Omental fat pad (tissue), 4 donors: ENCODE data around the gene SLC22A5. TPM values are rescaled to one million over a fixed set of nuclear protein-coding genes. Genes with fewer than 3 reads are reported as not detected.
A peak's percentile ranks its signal among the peaks of the same experiment; 100 is the strongest.
"Not testable (repeated sequence)": the region's sequence is repeated elsewhere in the genome, so short reads cannot be mapped to it uniquely, and the experiment has no call there.

Source experiments
- ATAC-seq: fragments of 150-250 bp; one replicate; pipeline ENCODE4 v1.9.1; 2016; ENCODE audit warnings: mild to moderate bottlenecking, moderate library complexity; ENCODE audit not compliant: low FRiP score
- DNase-seq: peaks from one replicate; pipeline ENCODE4 v3.0.0-alpha.2; 2019; ENCODE audit warnings: low spot score
- total RNA-seq, 4 donors: library from RNA; depleted of rRNA; stranded (reverse); fragments of >200 nt; gene quantifications; one replicate each; pipeline ENCODE4 v1.1.0, GENCODE V29; 2016
- TF ChIP-seq, protein P1 (sequence below), 3 donors: fragments of 450-650 bp; IDR thresholded peaks; one replicate each; pipeline ENCODE4 v1.5.1; 2016 to 2017; ENCODE audit warnings: antibody characterized with exemption in 3 of 3, mild to moderate bottlenecking in 3 of 3, moderate library complexity in 2 of 3

Gene SLC22A5
- total RNA-seq, 4 donors from 2014 or later: 7.6 to 38.7 (median 28.6) TPM

DNA sequence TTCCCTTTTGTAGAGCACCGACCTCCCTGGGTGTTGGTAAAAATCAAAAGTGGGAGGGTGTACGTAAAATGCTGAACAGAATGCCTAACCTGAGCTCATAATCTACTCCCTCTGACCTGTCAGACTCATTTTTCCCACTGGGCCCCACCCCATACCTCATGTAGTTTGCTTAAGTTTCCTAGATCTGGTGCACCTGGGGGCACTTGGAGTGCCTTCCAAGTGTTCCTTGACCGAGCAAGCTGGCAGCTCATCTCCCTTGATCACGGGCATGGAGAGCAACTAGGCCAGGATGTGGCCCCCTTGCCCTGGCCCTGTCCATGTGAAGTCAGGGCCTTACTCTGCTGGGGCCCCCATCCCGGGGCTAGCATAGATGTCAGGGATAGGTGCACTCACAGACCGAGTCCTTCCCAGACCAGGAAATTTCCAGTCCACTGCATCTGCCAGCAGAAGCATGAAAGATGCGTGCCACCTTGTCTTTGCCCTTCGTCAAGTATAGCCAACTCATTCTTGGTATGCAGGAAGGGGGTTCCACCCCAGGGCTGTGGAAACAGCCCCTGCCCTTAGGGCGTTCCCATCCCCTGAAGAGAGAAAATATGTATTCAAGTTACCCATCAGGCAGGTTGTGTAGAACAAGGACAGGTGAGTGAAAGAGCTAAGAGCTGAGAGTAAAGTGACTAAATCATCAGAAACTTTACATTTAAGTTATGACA, 41.9 kb downstream of the SLC22A5 start:
- ATAC-seq (peak; percentile 39), DNase-seq (no peak)
- TF ChIP-seq, protein P1, sequence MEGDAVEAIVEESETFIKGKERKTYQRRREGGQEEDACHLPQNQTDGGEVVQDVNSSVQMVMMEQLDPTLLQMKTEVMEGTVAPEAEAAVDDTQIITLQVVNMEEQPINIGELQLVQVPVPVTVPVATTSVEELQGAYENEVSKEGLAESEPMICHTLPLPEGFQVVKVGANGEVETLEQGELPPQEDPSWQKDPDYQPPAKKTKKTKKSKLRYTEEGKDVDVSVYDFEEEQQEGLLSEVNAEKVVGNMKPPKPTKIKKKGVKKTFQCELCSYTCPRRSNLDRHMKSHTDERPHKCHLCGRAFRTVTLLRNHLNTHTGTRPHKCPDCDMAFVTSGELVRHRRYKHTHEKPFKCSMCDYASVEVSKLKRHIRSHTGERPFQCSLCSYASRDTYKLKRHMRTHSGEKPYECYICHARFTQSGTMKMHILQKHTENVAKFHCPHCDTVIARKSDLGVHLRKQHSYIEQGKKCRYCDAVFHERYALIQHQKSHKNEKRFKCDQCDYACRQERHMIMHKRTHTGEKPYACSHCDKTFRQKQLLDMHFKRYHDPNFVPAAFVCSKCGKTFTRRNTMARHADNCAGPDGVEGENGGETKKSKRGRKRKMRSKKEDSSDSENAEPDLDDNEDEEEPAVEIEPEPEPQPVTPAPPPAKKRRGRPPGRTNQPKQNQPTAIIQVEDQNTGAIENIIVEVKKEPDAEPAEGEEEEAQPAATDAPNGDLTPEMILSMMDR (IDR thresholded peaks at IDR 0.05): no peak

DNA sequence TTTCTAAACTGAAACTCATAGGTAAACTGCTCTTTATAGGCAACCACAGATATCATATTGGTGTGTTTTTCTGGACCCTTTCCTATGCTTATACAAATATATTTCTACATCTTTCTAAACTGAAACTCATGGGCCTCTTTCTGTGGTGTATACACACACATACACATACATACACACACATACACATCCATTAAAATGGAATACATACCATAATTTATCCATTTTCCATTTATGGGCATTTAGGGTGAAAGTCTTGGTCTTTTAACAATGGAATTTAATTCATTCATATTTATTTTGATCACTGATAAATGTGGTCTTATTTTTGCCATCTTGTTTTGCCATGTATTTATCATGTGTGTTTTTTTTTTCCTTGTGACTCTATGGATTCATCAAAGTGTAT, 44.1 kb downstream of the SLC22A5 start:
- TF ChIP-seq, protein P1 (IDR thresholded peaks at IDR 0.05): no peak
- DNase-seq (no peak), ATAC-seq (no peak)

DNA sequence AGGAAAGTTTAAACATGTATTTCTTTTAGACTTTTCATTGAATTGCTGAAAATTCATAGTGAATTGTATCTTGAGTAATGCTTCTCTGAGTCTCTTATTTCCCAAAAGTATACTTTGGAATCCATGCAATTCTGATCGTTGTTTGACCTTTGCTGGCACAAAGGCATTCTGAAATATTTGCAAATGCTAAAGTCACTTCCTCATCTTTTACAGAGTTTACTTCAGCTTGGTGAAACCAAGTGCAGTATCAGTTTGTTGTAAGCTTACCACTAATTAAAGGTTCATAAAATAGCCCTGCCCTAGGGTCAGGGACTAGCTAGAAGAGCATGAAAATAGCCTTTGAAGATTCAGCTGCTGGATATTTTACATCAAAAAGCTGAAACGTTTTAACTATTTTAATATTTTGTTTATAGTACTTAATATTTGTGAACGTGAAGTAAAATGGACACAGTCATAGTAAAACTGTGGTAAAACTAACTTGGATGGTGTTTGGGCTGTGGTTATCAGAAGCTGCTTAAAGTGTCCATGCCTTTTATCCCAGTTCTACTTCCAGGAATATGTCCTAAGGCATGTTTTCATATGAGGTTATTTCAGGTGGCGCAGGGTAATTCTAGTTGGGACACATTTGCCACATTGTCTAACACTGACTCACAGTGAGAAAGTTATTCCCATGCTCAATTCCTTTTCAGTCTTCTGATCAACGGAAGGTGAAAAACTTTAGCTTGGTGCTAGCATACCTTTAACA, 45.3 kb downstream of the SLC22A5 start:
- peak; percentile 34 for ATAC-seq
- DNase-seq: no peak
- TF ChIP-seq, protein P1 (IDR thresholded peaks at IDR 0.05): no peak

DNA sequence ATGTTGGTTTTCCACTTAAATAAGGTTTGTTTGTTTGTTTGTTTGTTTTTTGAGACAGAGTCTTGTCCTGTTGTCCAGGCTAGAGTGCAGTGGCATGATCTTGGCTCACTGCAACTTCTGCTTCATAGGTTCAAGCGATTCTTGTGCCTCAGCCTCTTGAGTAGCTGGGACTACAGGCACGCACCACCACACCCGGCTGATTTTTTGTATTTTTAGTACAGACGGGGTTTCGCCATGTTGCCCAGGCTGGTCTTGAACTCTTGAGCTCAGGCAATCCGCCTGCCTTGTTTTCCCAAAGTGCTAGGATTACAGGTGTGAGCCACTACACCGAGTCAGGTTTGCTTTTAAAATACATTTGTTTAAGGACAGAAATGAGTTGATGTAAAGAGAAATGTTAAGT, 46.0 kb downstream of the SLC22A5 start:
- ATAC-seq, DNase-seq: not testable (repeated sequence)

DNA sequence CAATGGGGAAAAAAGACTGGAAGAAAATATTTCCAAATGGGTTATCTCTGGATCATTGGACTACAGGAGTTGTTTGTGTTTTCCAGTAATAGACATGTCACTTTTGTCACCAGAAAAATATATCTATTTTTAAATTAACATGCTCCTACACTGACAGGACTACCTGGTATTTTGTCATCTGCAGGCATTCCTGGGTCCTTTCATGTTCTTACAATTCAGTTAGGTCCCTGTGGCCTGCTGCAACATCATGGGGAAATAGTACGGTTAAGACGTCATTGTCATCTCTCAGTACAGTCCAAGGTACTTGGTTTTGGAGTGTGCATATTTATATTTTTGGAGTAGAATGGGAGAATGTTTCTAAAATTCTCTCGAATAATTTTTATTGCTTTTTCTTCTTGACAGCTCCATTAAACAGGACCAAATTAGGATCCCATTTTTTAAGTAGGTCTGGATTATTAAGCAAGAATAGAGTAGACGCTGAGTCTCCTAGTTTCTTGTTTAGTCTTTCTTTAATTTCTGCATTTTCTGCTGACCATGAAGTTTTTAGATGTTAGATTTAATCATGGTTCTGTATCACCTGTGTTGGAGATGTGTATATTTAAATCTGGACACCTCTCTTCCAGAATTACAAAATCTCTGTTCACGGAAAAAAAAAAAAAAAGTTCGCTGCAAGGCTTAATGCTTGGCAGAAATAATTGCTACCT, 46.9 kb downstream of the SLC22A5 start:
- TF ChIP-seq, protein P1 (IDR thresholded peaks at IDR 0.05): no peak
- ATAC-seq: no peak
- no peak for DNase-seq

DNA sequence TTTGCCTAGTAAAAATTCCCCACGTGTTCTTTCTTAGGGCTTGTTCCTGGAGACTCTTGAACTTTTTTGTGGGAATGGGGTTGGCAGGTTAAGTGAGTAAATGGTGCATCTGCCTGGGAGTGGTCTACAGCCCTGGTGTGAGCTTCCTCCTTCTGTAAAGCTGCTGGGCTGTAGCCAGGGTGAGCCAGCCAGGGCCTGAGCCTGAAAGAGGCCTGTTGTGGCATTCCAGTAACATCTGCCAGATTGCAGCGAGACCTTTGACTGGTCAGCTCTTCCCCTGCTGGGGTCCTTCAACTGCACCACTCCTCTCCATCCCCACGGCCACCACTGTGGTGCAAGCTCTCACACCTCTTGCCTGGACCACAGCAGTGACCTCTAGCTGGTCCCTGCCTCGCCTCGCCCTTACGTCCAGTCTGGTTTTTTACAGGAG, 47.5 kb downstream of the SLC22A5 start:
- TF ChIP-seq, protein P1 (IDR thresholded peaks at IDR 0.05): no peak
- ATAC-seq (peak; percentile 44), DNase-seq (no peak)

DNA sequence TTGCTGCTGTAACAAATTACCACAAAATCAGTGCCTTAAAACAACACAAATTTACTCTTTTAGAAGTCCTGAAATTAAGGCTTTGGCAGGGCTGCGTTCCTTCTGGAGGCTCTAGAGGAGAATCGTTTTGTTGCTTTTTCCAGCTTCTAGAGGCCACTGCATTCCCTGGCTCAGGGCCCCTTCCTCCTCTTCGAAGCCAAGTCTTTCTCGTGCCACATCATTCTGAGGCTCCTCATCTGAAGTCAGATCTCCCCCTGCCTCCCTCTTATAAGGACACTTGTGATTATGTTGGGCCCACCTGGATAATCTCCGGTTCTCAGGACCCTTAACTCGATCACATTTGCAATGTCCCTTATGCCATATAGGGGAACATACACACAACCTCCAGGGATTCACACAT, 48.0 kb downstream of the SLC22A5 start:
- DNase-seq: no peak
- TF ChIP-seq, protein P1 (IDR thresholded peaks at IDR 0.05): no peak
- no peak for ATAC-seq
